SK-N-SH (cell line): ENCODE measurements around the gene SDR42E1.

ENCODE experiments used
- CTCF ChIP-seq: fragments of 200-600 bp; sonication (generic); IDR thresholded peaks from 2 replicates; pipeline ENCODE4 v1.6.1; 2017; ENCODE audit warnings: antibody characterized with exemption, mild to moderate bottlenecking, moderate library complexity
- EP300 ChIP-seq, 2 experiments: IDR thresholded peaks; 2 replicates each; pipeline versions ENCODE4 v1.4.0 to v1.6.1; 2012; ENCODE audit warnings: borderline replicate concordance in 1 of 2, low read depth in 1 of 2, low read length in 1 of 2
- EZH2phosphoT487 ChIP-seq: fragments of 200-600 bp; sonication (generic); IDR thresholded peaks from 2 replicates; pipeline ENCODE4 v1.6.1; 2017; ENCODE audit warnings: low read depth, mixed run types, mild to moderate bottlenecking, antibody characterized with exemption, moderate library complexity, borderline replicate concordance
- GATA2 ChIP-seq: sonication (generic); formaldehyde crosslinking; IDR thresholded peaks from 2 replicates; pipeline ENCODE4 v1.5.0; 2020; ENCODE audit warnings: mild to moderate bottlenecking, missing genetic modification reagents
- NFIC ChIP-seq: IDR thresholded peaks from 2 replicates; pipeline ENCODE4 v1.4.0; 2012; ENCODE audit warnings: borderline replicate concordance
- NRF1 ChIP-seq: IDR thresholded peaks from 2 replicates; pipeline ENCODE4 v1.6.1; 2012; ENCODE audit warnings: low read depth, mild to moderate bottlenecking, low read length
- RFX5 ChIP-seq: IDR thresholded peaks from 2 replicates; pipeline ENCODE4 v1.6.1; 2012; ENCODE audit warnings: mild to moderate bottlenecking, improper control_type of control experiment, low read length
- SMC3 ChIP-seq: IDR thresholded peaks from 2 replicates; pipeline ENCODE4 v1.6.1; 2012; ENCODE audit warnings: low read depth, low read length, improper control_type of control experiment
- TAF1 ChIP-seq: IDR thresholded peaks from 2 replicates; pipeline ENCODE4 v1.6.1; 2012; ENCODE audit warnings: low read depth, mild to moderate bottlenecking, low read length, moderate library complexity, borderline replicate concordance
- TCF12 ChIP-seq: IDR thresholded peaks from 2 replicates; pipeline ENCODE4 v1.4.0; 2012
- TEAD4 ChIP-seq: IDR thresholded peaks from 2 replicates; pipeline ENCODE4 v1.4.0; 2012; ENCODE audit warnings: mild to moderate bottlenecking, borderline replicate concordance; ENCODE audit not compliant: insufficient read depth
- TF ChIP-seq, protein P1 (sequence below): IDR thresholded peaks from 2 replicates; pipeline ENCODE4; 2012

DNA sequence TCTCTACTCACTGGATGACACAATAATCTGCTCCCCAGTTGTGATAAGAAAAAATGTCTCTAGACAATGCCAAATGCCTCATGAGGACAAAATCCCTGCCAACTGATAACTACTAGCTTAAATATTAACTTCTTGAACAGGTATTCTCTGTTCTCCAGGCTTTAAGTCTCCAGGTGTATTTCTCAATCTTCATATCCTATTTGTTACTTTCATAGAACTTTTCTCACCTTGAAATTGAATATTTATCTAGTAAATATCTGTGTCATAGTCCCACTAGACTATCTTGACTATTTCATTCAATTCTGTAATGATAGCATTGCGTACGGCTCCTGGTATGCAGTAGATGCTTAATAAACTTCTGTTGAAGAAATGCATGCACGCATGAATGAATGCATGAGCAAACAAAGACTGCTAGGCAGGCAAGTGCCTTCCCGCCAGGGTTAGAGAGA lies 39.7 kb upstream of the SDR42E1 start:
- TF ChIP-seq EZH2phosphoT487 (no peak), NFIC (no peak), CTCF (no peak), TCF12 (no peak), SMC3 (no peak), EP300 (IDR thresholded peaks at IDR 0.05; ENCODE audit: borderline replicate concordance in 1 of 2, low read depth in 1 of 2, low read length in 1 of 2) (no peak), NRF1 (no peak), TEAD4 (no peak), TAF1 (no peak), GATA2 (CRISPR knock-in tag) (no peak), RFX5 (no peak)
- TF ChIP-seq, protein P1, sequence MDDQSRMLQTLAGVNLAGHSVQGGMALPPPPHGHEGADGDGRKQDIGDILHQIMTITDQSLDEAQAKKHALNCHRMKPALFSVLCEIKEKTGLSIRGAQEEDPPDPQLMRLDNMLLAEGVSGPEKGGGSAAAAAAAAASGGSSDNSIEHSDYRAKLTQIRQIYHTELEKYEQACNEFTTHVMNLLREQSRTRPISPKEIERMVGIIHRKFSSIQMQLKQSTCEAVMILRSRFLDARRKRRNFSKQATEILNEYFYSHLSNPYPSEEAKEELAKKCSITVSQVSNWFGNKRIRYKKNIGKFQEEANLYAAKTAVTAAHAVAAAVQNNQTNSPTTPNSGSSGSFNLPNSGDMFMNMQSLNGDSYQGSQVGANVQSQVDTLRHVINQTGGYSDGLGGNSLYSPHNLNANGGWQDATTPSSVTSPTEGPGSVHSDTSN, result no peak
